Panc1 (cell line): ENCODE results near the gene CEMIP.
"Not testable (repeated sequence)": the region's sequence is repeated elsewhere in the genome, so short reads cannot be mapped to it uniquely, and the experiment has no call there.

Experiments used
- POLR2AphosphoS5 ChIP-seq: IDR thresholded peaks from 2 replicates; pipeline ENCODE4 v1.6.1; 2012; ENCODE audit warnings: mild to moderate bottlenecking, low read depth, low read length, moderate library complexity
- TCF7L2 ChIP-seq: IDR thresholded peaks from 2 replicates; pipeline ENCODE4 v1.6.1; 2011; ENCODE audit warnings: mild to moderate bottlenecking, low read depth, low read length, inconsistent platforms
- TF ChIP-seq, protein P1 (sequence below): fragments of 450-650 bp; IDR thresholded peaks from 2 replicates; pipeline ENCODE4 v1.5.1; 2017; ENCODE audit warnings: mild to moderate bottlenecking

DNA sequence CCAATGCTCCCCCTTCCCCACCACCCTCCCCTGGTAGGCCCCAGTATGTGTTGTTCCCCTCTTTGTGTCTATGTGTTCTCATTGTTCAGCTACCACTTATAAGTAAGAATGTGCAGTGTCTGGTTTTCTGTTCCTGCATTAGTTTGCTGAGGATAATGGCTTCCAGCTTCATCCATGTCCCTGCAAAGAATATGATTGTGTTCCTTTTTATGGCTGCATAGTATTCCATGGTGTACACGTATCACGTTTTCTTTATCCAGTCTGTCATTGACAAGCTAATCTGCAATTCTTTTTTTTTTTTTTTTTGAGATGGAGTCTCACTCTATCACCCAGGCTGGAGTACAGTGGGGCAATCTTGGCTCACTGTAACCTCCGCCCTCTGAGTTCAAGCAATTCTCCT, 15.9 kb upstream of the CEMIP start:
- TF ChIP-seq, protein P1, sequence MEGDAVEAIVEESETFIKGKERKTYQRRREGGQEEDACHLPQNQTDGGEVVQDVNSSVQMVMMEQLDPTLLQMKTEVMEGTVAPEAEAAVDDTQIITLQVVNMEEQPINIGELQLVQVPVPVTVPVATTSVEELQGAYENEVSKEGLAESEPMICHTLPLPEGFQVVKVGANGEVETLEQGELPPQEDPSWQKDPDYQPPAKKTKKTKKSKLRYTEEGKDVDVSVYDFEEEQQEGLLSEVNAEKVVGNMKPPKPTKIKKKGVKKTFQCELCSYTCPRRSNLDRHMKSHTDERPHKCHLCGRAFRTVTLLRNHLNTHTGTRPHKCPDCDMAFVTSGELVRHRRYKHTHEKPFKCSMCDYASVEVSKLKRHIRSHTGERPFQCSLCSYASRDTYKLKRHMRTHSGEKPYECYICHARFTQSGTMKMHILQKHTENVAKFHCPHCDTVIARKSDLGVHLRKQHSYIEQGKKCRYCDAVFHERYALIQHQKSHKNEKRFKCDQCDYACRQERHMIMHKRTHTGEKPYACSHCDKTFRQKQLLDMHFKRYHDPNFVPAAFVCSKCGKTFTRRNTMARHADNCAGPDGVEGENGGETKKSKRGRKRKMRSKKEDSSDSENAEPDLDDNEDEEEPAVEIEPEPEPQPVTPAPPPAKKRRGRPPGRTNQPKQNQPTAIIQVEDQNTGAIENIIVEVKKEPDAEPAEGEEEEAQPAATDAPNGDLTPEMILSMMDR, result not testable (repeated sequence)
- TF ChIP-seq POLR2AphosphoS5, TCF7L2: not testable (repeated sequence)
